GM21786 (cell line): ENCODE data around the gene CAMSAP1.
"Not testable (repeated sequence)": the region's sequence is repeated elsewhere in the genome, so short reads cannot be mapped to it uniquely, and the experiment has no call there.

Experiments used
- ATAC-seq: cut with Tn5 transposase; IDR thresholded peaks from one replicate; pipeline ENCODE4 v1.9.1; 2021; ENCODE audit not compliant: unreplicated experiment

CAMSAP1 gene

GRCh38 chr9:135907431-135908092 is at the start of gene CAMSAP1:
TSS of gene CAMSAP1 (minus strand) at chr9:135907546. CDS start at chr9:135907159, 387 bp downstream.
- ATAC-seq: peak; percentile 65

GRCh38 chr9:135956802-135957174 is 49.4 kb upstream of the CAMSAP1 start:
- ATAC-seq: no peak

- no peak for ATAC-seq
Measured at GRCh38 chr9:135955934-135956801, 48.8 kb upstream of the CAMSAP1 start.

- no peak for ATAC-seq
Measured at GRCh38 chr9:135952664-135953206, 45.4 kb upstream of the CAMSAP1 start.

- ATAC-seq: no peak
Measured at GRCh38 chr9:135951889-135952663, 44.7 kb upstream of the CAMSAP1 start.

GRCh38 chr9:135951310-135951709 is 44.0 kb upstream of the CAMSAP1 start:
- not testable (repeated sequence) for ATAC-seq

- not testable (repeated sequence) for ATAC-seq
Measured at GRCh38 chr9:135950841-135951240, 43.5 kb upstream of the CAMSAP1 start.

- no peak for ATAC-seq
Measured at GRCh38 chr9:135950135-135950682, 42.9 kb upstream of the CAMSAP1 start.

- no peak for ATAC-seq
Measured at GRCh38 chr9:135949501-135950134, 42.3 kb upstream of the CAMSAP1 start.

GRCh38 chr9:135948968-135949367 is 41.6 kb upstream of the CAMSAP1 start:
- no peak for ATAC-seq

- ATAC-seq: no peak
Measured at GRCh38 chr9:135948446-135948845, 41.1 kb upstream of the CAMSAP1 start.

GRCh38 chr9:135947582-135947981 is 40.2 kb upstream of the CAMSAP1 start:
- no peak for ATAC-seq

- ATAC-seq: not testable (repeated sequence)
Measured at GRCh38 chr9:135947105-135947504, 39.8 kb upstream of the CAMSAP1 start.

GRCh38 chr9:135946392-135946994 is 39.1 kb upstream of the CAMSAP1 start:
- ATAC-seq: no peak

- ATAC-seq: no peak
Measured at GRCh38 chr9:135945969-135946368, 38.6 kb upstream of the CAMSAP1 start.

GRCh38 chr9:135944444-135945252 is 37.3 kb upstream of the CAMSAP1 start:
- ATAC-seq: no peak

GRCh38 chr9:135943604-135944003 is 36.3 kb upstream of the CAMSAP1 start:
- not testable (repeated sequence) for ATAC-seq

- no peak for ATAC-seq
Measured at GRCh38 chr9:135941288-135941995, 34.1 kb upstream of the CAMSAP1 start.
